HCT116 (cell line): ENCODE data around the gene HNMT.

Source experiments
- ATF3 ChIP-seq: IDR thresholded peaks from 2 replicates; pipeline ENCODE4 v1.6.1; 2012
- CEBPB ChIP-seq: IDR thresholded peaks from 2 replicates; pipeline ENCODE4 v1.6.1; 2012; ENCODE audit warnings: low read depth
- CTCF ChIP-seq, 3 experiments: fragments of 200-600 bp in 1 of 3; sonication (generic) in 1 of 3; IDR thresholded peaks in 2 of 3; conservative IDR thresholded peaks in 1 of 3; 2 replicates each; pipeline ENCODE4 v1.5.1; 2012 to 2017; ENCODE audit warnings: low read depth in 2 of 3, low read length in 2 of 3, antibody characterized with exemption in 1 of 3, borderline replicate concordance in 1 of 3, control low read depth in 1 of 3, mild to moderate bottlenecking in 1 of 3, mixed read lengths in 1 of 3, mixed run types in 1 of 3, moderate library complexity in 1 of 3; ENCODE audit not compliant: insufficient read depth in 1 of 3
- ELF1 ChIP-seq: IDR thresholded peaks from 2 replicates; pipeline ENCODE4 v1.6.1; 2012; ENCODE audit warnings: low read depth, borderline replicate concordance
- EZH2 ChIP-seq: fragments of 200-600 bp; sonication (generic); IDR thresholded peaks from 2 replicates; pipeline ENCODE4 v1.6.1; 2017; ENCODE audit warnings: antibody characterized with exemption, mixed run types
- EZH2phosphoT487 ChIP-seq: fragments of 200-600 bp; IDR thresholded peaks from 2 replicates; pipeline ENCODE4 v1.6.1; 2018; ENCODE audit warnings: antibody characterized with exemption, borderline replicate concordance
- MAX ChIP-seq: IDR thresholded peaks from 2 replicates; pipeline ENCODE4 v1.6.1; 2012
- POLR2A ChIP-seq: IDR thresholded peaks from 2 replicates; pipeline ENCODE4 v1.7.0; 2011; ENCODE audit warnings: borderline replicate concordance; ENCODE audit not compliant: insufficient read depth, insufficient read length; ENCODE audit errors: extremely low read depth
- REST ChIP-seq: IDR thresholded peaks from 2 replicates; pipeline ENCODE4 v1.6.1; 2012; ENCODE audit warnings: low read depth
- SIN3A ChIP-seq: IDR thresholded peaks from 2 replicates; pipeline ENCODE4 v1.6.1; 2012; ENCODE audit warnings: low read depth
- TCF7L2 ChIP-seq: IDR thresholded peaks from 2 replicates; pipeline ENCODE4 v1.7.0; 2011; ENCODE audit warnings: borderline replicate concordance, inconsistent platforms; ENCODE audit not compliant: insufficient read depth, insufficient read length; ENCODE audit errors: extremely low read depth
- ZFX ChIP-seq: fragments of 450-650 bp; IDR thresholded peaks from 2 replicates; pipeline ENCODE4 v1.6.1; 2017

DNA sequence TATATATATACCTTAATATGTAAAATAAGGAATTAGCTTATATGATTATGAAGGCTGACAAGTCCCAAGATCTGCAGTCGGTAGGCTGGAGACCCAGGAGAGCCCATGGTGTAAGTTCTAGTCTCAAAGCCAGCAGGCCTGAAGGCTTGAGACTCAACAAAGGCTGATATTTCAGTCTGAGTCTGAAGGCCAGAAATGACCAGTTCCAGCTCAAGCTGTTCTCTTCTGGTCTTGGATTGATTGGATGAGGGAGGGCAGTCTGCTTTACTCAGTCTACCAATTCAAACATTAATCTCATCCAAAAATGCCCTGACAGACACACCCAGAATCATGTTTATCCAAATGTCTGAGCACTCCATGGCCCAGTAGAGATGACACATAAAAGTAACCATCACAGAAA, 22.0 kb downstream of the HNMT start:
- TF ChIP-seq CTCF (IDR thresholded peaks at IDR 0.05 in 2 of 3, conservative IDR thresholded peaks at IDR 0.05 in 1 of 3; ENCODE audit: borderline replicate concordance in 1 of 3, insufficient read depth in 1 of 3, low read depth in 2 of 3, low read length in 2 of 3), result no peak
- no peak for TF ChIP-seq ATF3
- TF ChIP-seq EZH2, result no peak
- TF ChIP-seq TCF7L2, result no peak
- TF ChIP-seq CEBPB, result no peak
- TF ChIP-seq SIN3A, result no peak
- TF ChIP-seq MAX, result no peak
- TF ChIP-seq REST, result no peak
- TF ChIP-seq ELF1, result no peak
- no peak for TF ChIP-seq EZH2phosphoT487
- TF ChIP-seq POLR2A, result no peak
- TF ChIP-seq ZFX, result no peak
